A549 treated with ZK216348 at 1 μM for 4 hours (cell line): ENCODE data around the gene PAH. TPM values are rescaled to one million over a fixed set of nuclear protein-coding genes. Genes with fewer than 3 reads are reported as not detected.

Experiments used
- total RNA-seq: library from RNA; stranded (reverse); fragments of 200-300 nt; extraction: Qiagen RNA extraction; gene quantifications from 5 replicates; pipeline ENCODE4 v1.2.3, GENCODE V29; 2022; ENCODE audit warnings: low read depth

PAH gene
- total RNA-seq = not detected in 5 replicates

GRCh38 chr12:102917026-102917787 lies at the start of gene PAH:
TSS of gene PAH (minus strand) at chr12:102917244. CDS start at chr12:102917130, 114 bp downstream.

GRCh38 chr12:102957339-102958050 lies 40.5 kb upstream of the PAH start, which contains the start of gene ASCL1:
TSS of gene ASCL1 (plus strand) at chr12:102957674. CDS start at chr12:102958245, 571 bp downstream.

Other genes with a start within 250 kb of the PAH start
- not detected in 5 replicates for gene ASCL1, start 40.4 kb upstream of the PAH start, total RNA-seq